Central memory CD4-positive, alpha-beta T cell (primary cell): Measurements from ENCODE around the gene IRF4.

Source experiments
- DNase-seq: peaks from one replicate; pipeline ENCODE4 v3.0.0; 2022
- total RNA-seq, 3 experiments: gene quantifications; one replicate each; lab custom pipeline; 2026; lab: John Stamatoyannopoulos, UW

IRF4 gene
- 56.7 to 3,101 (median 171) reads per million in 3 experiments for total RNA-seq

GRCh38 chr6:391559-392440, at the start of gene IRF4:
Gene IRF4 (plus strand): TSS chr6:391752. CDS start chr6:393153, 1,401 bp downstream.
- no peak for DNase-seq

DNA sequence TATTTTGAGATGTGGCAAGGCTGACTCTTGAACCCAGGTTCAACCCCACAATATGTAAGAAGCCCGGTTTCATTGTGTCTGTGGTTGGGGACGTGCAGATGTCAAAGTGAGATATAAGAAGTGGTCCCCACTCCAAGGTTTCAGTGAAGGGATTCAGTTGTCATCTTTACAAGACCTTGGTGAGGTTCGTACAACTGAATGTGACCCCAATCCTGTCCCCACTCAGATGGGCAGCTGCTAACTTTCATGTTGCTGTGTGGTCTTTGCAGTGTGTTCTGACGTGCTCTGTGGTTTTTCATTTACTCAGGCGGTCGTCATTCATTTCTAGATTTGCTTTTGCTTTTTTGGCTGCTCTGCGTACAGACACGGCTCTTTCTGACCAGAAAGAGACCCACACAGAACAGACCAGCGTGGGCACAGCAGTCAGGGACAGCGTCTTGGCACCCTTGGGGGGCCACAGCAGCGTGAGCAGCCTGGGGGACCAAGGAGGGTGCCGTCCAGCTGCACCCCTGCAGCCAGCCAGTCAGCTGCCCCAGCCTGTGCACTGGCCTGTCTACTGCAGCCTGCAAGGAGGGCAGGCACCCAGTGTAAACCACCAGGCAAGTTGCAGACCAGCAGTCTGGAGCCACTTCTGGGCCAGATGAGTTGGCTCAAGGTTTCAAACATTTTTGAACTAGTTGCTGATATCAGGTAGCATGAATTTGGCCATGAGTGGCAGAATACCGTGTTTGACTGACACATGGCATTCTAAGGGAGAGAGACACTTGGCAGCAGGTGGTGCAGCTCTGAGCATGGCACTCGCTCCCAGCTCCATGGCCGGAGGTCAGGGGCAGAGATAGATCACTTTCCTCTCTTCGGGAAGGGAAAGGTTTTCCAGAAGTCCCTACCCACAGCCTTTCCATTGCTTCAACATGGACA, 49.4 kb upstream of the IRF4 start:
- DNase-seq = no peak

DNA sequence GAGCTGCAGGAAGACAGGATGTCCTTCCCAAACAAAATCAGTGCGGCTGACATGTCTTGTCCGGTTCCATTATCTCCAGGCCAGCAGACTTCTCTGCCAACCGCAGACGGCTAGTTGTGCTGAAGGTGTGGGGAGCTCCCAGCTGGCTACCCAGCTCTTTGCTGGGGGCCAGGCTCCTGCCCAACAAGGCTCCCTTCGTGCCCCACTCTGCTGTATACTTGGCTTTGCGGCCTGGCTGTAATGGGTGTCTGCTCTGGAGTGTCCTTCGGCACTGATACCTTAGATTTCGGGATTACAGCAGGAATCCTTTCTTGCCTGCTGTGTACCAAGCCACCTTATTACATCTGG, 48.7 kb upstream of the IRF4 start:
- no peak for DNase-seq

DNA sequence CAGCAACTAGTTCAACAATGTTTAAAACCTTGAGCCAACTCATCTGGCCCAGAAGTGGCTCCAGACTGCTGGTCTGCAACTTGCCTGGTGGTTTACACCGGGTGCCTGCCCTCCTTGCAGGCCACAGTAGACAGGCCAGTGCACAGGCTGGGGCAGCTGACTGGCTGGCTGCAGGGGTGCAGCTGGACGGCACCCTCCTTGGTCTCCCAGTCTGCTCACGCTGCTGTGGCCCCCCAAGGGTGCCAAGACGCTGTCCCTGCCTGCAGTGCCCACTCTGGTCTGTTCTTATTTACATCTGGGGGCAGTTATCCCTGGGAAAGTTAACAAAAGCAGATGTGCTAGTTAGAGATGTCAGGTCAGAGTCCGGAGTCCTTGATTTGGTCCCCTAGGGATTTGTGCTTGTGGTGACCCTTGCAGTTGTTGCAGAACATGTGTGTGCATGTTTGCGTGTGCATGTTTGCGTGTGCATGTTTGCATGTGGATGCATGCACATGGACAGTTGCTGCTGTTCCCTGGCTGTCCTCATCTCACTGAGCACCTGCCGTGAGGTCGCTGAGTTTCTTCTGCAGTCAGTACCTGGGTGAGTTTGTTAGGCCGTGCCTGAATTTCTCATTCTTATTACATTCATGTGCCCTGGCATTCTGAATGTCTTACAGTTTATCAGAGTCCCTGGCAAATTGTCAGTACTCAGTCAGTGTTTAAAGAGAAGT, 48.2 kb upstream of the IRF4 start:
- DNase-seq = no peak

DNA sequence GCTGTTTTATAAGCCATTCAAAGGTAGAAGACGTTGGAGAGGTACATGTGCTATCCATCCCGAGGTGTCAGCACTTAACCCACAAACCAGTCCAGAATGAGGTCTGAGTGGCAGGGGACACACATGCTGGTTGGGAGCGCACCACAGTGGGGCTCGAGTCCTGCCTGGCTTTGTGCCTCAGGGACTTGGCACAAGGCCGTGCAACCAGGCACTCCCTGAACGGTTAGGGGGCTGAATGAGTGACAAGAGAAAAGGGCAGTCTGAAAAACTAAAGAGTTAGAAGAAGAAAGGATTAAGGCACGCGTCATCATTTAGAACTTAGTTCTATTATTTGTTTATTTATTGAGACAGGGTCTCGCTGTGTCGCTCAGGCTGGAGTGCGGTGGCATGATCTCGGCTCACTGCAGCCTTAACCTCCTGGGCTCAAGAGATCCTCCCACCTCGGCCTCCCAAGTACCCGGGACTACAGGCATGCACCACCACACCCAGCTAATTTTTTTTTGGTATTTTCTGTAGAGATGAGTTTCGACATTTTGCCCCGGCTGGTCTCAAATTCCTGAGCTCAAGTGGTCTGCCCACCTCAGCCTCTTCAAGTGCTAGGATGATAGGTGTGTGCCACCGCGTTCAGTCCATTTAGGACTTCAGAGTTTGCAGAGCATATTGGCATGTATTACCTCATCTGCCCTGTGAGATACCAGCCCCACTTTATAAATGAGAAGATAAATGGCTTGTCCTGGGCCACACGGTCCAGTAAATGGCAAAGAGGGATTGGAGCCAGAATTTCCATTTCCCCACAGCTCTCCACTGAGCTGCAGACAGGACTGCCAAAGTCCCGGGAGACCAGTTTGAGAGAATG, 47.4 kb upstream of the IRF4 start:
- no peak for DNase-seq

DNA sequence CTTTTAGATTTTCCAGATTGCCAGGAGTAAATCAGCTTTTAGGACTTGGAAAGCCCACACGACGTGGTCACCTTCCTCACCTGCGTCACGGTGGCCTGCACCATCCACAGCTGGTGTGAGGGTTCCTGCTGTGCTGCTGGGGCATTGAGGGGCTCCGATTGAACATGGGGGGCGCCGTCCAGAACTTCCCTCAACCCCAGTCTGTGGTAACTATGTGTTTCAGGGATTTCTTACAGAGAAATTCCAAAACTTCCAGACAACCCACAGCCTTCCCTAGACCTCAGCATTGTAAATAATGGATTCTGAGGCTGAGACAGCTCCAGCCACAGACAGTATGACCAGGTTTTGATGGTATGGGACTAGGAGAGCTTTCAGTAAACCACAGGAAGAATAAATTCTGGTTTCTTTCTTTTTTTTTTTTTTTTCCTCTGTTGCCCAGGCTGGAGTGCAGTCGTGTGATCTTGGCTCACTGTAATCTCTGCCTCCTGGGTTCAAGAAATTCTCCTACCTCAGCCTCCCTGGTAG, 46.7 kb upstream of the IRF4 start:
- no peak for DNase-seq

GRCh38 chr6:345747-346385, 45.7 kb upstream of the IRF4 start:
- DNase-seq = no peak

DNA sequence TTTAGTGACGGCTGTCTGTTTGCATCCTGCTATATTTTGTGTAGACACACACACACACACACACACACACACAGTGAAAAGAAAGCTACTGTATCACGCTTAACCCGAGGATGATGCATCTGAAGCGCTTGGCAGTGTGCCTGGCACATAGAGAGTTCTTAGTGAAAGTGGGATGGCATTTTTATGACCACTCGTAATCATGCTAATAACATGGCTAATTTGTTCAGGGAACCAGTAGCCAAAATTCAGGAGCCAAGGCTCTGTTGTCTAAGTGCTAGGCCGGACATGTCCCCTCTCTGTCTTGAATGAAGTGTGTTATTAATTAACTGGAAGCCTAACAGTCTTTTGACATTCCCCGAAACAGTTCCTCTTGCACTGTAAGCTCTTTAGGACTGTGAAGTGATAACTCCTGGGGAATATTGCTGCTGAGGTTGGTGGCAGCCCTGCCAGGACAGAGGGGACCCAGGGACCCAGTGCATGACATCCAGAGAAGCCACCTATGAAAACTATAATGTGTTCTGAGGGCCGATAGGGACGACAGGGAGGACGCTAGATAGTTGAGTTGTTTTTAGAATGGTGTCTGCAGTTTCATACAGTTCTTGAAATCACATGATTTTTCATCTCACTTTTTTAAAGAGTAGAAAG, 45.0 kb upstream of the IRF4 start:
- no peak for DNase-seq

- no peak for DNase-seq
Observed at GRCh38 chr6:347232-347631, 44.3 kb upstream of the IRF4 start.

GRCh38 chr6:347951-348859, 43.3 kb upstream of the IRF4 start:
- no peak for DNase-seq

DNA sequence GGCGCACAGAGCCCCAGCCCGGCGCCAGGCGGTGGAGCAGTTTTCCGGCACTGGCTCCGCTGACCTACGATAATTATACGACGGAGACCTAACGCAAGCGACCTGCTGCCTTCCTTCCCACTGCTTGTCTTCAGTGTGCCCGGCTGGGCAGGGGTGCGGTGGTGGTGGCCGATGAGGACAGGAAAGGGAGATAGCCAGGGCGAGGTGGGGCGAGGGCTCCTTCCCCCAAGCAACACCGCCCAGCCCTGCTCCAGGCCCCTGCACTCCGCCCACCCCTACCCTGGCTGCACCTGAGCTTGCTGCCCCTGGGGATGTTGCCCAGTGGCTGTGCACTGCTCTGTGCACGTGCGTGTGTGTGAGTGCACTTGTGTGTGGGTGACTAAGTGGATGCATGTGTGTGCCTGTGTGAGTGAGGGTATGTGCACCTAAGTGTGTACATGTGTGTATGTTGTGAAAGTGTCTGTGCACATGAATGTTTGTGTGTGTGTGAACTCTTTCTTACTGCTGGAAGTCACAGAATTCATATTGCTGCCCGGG, 42.6 kb upstream of the IRF4 start:
- DNase-seq = no peak

DNA sequence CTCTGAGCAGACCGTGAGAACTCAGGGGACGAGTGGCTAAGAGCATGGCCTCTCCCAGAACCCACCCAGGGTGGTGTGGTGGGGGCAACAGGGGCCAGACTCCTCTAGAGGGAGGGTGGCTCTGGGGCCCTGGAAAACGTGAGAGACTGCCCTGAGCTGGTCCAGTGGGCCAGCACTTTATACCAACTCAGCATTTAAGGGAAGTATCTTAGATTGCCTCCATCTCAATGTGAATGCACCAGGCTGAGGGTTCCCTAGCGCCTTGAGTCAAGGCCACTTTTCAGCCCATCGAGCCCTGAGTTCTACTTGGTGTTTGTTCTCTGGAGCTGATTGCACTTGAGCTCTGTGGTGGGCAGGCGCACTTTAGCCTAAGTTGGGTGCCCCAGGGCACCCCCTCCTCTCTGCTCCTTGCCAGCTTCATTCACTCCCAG, 42.0 kb upstream of the IRF4 start:
- DNase-seq = no peak

DNA sequence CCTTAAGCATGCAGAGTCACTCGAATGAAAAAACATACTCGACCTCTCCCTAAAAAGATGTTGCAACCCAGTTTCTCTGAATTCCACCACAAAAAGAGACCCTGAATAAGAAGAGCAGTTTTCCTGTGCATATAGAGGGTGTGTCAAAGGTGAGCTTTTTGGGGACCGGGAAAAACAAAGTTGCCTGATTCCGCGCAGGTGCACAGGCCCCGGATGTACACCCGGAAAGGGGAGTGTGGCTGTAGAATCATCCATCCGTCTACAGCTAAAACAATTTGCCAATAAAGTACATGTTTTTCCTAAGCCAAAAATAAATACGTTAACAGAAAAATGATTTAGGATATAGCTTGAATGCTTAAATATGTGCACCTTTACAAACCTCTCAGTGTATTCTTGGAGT, 41.2 kb upstream of the IRF4 start:
- no peak for DNase-seq

DNA sequence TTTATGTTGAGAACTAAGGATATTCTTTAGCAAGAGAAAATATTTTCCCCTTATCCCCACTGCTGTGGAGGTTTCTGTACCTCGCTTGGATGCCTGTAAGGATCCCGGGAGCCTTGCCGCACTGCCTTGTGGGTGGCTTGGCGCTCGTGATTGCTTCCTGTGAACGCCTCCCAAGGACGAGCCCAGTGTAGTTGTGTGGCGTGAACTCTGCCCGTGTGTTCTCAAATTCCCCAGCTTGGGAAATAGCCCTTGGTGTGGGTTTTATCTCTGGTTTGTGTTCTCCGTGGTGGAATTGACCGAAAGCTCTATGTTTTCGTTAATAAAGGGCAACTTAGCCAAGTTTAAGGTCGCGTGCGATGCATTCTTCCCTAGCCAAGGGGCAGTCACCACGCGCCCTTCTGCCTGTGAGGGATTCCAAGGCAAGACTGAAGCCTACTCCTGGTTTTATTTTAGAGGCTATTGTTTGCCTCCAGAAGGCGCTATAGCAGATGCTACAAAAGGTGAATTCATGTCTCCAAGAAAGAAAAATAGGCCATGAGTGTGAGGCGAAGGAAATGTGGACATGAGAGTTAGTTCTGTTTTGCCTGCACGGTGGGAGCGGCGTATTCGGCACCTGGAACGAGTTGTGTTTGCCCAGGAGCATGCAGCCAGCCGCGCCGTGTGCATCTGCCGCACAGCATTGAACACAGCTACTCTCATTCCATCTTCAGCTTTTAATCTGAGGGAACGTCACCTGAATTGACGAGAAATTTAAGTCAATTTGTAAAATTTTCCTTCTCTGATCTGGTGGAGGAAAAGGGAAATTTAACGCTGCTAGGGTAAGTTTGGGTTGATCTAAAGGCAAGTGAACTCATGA, 40.3 kb upstream of the IRF4 start:
- DNase-seq = no peak

- no peak for DNase-seq
Observed at GRCh38 chr6:351867-352289, 39.7 kb upstream of the IRF4 start.

GRCh38 chr6:352474-352873, 39.1 kb upstream of the IRF4 start:
- no peak for DNase-seq

- no peak for DNase-seq
Observed at GRCh38 chr6:352896-353470, 38.6 kb upstream of the IRF4 start.
